OCI-LY1 (cell line): ENCODE data around the gene SH3YL1.

Source experiments
- H2AFZ ChIP-seq: fragments of 200-600 bp; sonication (generic), shearing (Covaris generic); 2 replicates; pipeline ENCODE4 v1.6.0; 2014; ENCODE audit warnings: antibody characterized with exemption, mild to moderate bottlenecking, low read length
- H3F3A ChIP-seq: fragments of 200-600 bp; sonication (generic), shearing (Covaris generic); 2 replicates; pipeline ENCODE4 v1.6.0; 2014; ENCODE audit warnings: mild to moderate bottlenecking, antibody characterized with exemption, low read length, moderate library complexity; ENCODE audit not compliant: insufficient read depth
- H3K27ac ChIP-seq: fragments of 200-600 bp; sonication (generic); 2 replicates; pipeline ENCODE4 v1.5.1; 2014; ENCODE audit warnings: low read length, mixed run types, mild to moderate bottlenecking, low read depth; ENCODE audit not compliant: poor library complexity, severe bottlenecking
- H3K27me3 ChIP-seq: fragments of 200-600 bp; sonication (generic); 2 replicates; pipeline ENCODE4 v1.6.0; 2014; ENCODE audit warnings: antibody characterized with exemption, mild to moderate bottlenecking, low read length, moderate library complexity; ENCODE audit not compliant: insufficient read depth
- H3K36me3 ChIP-seq: fragments of 200-600 bp; sonication (generic); 2 replicates; pipeline ENCODE4 v1.6.1; 2014; ENCODE audit warnings: mild to moderate bottlenecking, antibody characterized with exemption, low read length, moderate library complexity, mixed read lengths; ENCODE audit not compliant: insufficient read depth
- H3K4me1 ChIP-seq: fragments of 200-600 bp; sonication (generic); 2 replicates; pipeline ENCODE4 v1.5.1; 2014; ENCODE audit warnings: mild to moderate bottlenecking, low read length, moderate library complexity; ENCODE audit not compliant: insufficient read depth, severe bottlenecking
- H3K4me2 ChIP-seq: fragments of 200-600 bp; sonication (generic), shearing (Covaris generic); 2 replicates; pipeline ENCODE4 v1.6.1; 2014; ENCODE audit warnings: low read length
- H3K4me3 ChIP-seq: fragments of 200-600 bp; sonication (generic); 2 replicates; pipeline ENCODE4 v1.5.1; 2014; ENCODE audit warnings: low read length, low read depth, mild to moderate bottlenecking, mixed read lengths; ENCODE audit not compliant: poor library complexity, severe bottlenecking
- H3K79me2 ChIP-seq: fragments of 200-600 bp; shearing (Covaris generic); 2 replicates; pipeline ENCODE4 v1.6.1; 2016; ENCODE audit warnings: mixed run types, low read length, mixed read lengths; ENCODE audit not compliant: insufficient read depth
- H3K9ac ChIP-seq: fragments of 200-600 bp; sonication (generic), shearing (Covaris generic); 2 replicates; pipeline ENCODE4 v1.6.1; 2014; ENCODE audit warnings: mild to moderate bottlenecking, low read length, mixed read lengths
- H3K9me2 ChIP-seq: fragments of 200-600 bp; sonication (generic), shearing (Covaris generic); 2 replicates; pipeline ENCODE4 v1.6.1; 2014; ENCODE audit warnings: low read depth, mild to moderate bottlenecking, low read length, mixed read lengths
- H3K9me3 ChIP-seq: fragments of 200-600 bp; shearing (Covaris generic); 2 replicates; pipeline ENCODE4 v1.6.1; 2014; ENCODE audit warnings: low read length, mixed read lengths
- H4K20me1 ChIP-seq: fragments of 200-600 bp; sonication (generic), shearing (Covaris generic); 2 replicates; pipeline ENCODE4 v1.6.0; 2016; ENCODE audit warnings: mild to moderate bottlenecking, low read length; ENCODE audit not compliant: insufficient read depth
- EZH2 ChIP-seq: fragments of 200-600 bp; sonication (generic), shearing (Covaris generic); IDR thresholded peaks from 2 replicates; pipeline ENCODE4 v1.8.0; 2017; ENCODE audit warnings: borderline replicate concordance, mixed run types, mild to moderate bottlenecking, antibody characterized with exemption, low read length, moderate library complexity, mixed read lengths
- TF ChIP-seq, protein P1 (sequence below): fragments of 200-600 bp; sonication (generic), shearing (Covaris generic); IDR thresholded peaks from 2 replicates; pipeline ENCODE4 v1.5.1; 2017; ENCODE audit warnings: mild to moderate bottlenecking, antibody characterized with exemption, low read length, moderate library complexity, mixed read lengths

Gene SH3YL1

GRCh38 chr2:203401-203800 lies 60.4 kb downstream of the SH3YL1 start:
- H3K27me3 ChIP-seq: peaks cover 3% of the 10 kb centered on the region; the same call in 1 of the 2 replicates
- H2AFZ ChIP-seq: no peak overlapping the region
- no peaks in the 10 kb centered on the region for H3K36me3 ChIP-seq
- no peak overlapping the region for H3K9ac ChIP-seq
- H3K9me3 ChIP-seq: no peaks in the 10 kb centered on the region
- no peak for TF ChIP-seq EZH2
- TF ChIP-seq, protein P1, sequence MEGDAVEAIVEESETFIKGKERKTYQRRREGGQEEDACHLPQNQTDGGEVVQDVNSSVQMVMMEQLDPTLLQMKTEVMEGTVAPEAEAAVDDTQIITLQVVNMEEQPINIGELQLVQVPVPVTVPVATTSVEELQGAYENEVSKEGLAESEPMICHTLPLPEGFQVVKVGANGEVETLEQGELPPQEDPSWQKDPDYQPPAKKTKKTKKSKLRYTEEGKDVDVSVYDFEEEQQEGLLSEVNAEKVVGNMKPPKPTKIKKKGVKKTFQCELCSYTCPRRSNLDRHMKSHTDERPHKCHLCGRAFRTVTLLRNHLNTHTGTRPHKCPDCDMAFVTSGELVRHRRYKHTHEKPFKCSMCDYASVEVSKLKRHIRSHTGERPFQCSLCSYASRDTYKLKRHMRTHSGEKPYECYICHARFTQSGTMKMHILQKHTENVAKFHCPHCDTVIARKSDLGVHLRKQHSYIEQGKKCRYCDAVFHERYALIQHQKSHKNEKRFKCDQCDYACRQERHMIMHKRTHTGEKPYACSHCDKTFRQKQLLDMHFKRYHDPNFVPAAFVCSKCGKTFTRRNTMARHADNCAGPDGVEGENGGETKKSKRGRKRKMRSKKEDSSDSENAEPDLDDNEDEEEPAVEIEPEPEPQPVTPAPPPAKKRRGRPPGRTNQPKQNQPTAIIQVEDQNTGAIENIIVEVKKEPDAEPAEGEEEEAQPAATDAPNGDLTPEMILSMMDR: no peak
- no peaks in the 10 kb centered on the region for H3K9me2 ChIP-seq
- H3K4me2 ChIP-seq: no peak overlapping the region
- no peaks in the 10 kb centered on the region for H3K4me1 ChIP-seq
- no peaks in the 10 kb centered on the region for H3F3A ChIP-seq
- no peaks in the 10 kb centered on the region for H3K79me2 ChIP-seq
- H3K27ac ChIP-seq: no peak overlapping the region
- H4K20me1 ChIP-seq: no peaks in the 10 kb centered on the region
- H3K4me3 ChIP-seq: no peak overlapping the region

DNA sequence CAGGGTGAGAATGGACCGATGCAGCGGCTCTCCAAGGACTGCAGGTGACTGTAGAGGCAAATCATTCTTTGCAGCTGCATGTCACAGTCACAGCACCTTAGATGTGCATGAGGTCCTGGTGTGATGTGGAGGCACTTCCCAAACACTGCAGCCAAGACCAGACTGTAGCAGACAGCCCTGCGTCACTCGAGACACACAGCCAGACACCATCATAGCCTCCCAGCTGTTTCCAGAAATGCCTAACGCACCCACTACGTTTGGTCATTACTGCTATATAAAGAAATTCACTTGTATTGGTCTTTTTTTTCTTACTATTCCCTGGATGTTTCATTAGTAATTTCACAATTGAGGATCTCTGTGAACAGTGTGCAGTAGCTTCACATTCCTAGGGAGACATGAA lies 60.9 kb downstream of the SH3YL1 start:
- Histone ChIP-seq H4K20me1 (no peaks in the 10 kb centered on the region), H3K9me3 (no peaks in the 10 kb centered on the region), H3K27me3 (peaks cover 3% of the 10 kb centered on the region; the same call in 1 of the 2 replicates), H3K9ac (no peak overlapping the region), H3F3A (no peaks in the 10 kb centered on the region), H3K79me2 (no peaks in the 10 kb centered on the region), H3K4me2 (no peak overlapping the region), H3K36me3 (no peaks in the 10 kb centered on the region), H3K4me1 (no peaks in the 10 kb centered on the region), H3K4me3 (no peak overlapping the region), H2AFZ (no peak overlapping the region), H3K27ac (no peak overlapping the region), H3K9me2 (no peaks in the 10 kb centered on the region)
- TF ChIP-seq EZH2: no peak
- TF ChIP-seq, protein P1: no peak

- peaks cover 3% of the 10 kb centered on the region; the same call in 1 of the 2 replicates for H3K27me3 ChIP-seq
- TF ChIP-seq EZH2: no peak
- TF ChIP-seq, protein P1: no peak
- H3F3A ChIP-seq: no peaks in the 10 kb centered on the region
- no peaks in the 10 kb centered on the region for H3K4me1 ChIP-seq
- no peak overlapping the region for H3K27ac ChIP-seq
- no peaks in the 10 kb centered on the region for H3K36me3 ChIP-seq
- H3K9me3 ChIP-seq: no peaks in the 10 kb centered on the region
- no peaks in the 10 kb centered on the region for H3K9me2 ChIP-seq
- no peak overlapping the region for H3K9ac ChIP-seq
- no peak overlapping the region for H3K4me2 ChIP-seq
- no peaks in the 10 kb centered on the region for H4K20me1 ChIP-seq
- H3K4me3 ChIP-seq: no peak overlapping the region
- H3K79me2 ChIP-seq: no peaks in the 10 kb centered on the region
- no peak overlapping the region for H2AFZ ChIP-seq
These were observed 62.0 kb downstream of the SH3YL1 start for GRCh38 chr2:201648-202433.
